ENCODE results near the gene ITIH1.
"Not testable (repeated sequence)": the region's sequence is repeated elsewhere in the genome, so short reads cannot be mapped to it uniquely, and the experiment has no call there.

Gene ITIH1

GRCh38 chr3:52775877-52776276 lies 1.5 kb upstream of the ITIH1 start:
- no peak for DNase-seq

DNA sequence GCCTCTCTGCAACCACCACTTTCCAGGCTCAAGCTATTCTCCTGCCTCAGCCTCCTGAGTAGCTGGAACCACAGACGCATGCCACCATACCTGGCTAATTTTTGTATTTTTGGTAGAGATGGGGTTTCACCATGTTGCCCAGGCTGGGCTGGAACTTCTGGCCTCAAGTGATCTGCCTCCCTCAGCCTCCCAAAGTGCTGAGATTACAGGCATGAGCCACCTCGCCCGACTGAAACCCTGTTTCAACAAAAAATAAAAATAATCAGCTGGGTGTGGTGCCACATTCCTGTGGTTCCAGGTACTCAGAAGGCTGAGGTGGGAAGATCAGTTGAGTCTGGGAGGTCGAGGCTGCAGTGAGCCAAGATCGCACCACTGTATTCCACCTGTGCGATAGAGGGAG lies 913 bp upstream of the ITIH1 start:
- not testable (repeated sequence) for DNase-seq

DNA sequence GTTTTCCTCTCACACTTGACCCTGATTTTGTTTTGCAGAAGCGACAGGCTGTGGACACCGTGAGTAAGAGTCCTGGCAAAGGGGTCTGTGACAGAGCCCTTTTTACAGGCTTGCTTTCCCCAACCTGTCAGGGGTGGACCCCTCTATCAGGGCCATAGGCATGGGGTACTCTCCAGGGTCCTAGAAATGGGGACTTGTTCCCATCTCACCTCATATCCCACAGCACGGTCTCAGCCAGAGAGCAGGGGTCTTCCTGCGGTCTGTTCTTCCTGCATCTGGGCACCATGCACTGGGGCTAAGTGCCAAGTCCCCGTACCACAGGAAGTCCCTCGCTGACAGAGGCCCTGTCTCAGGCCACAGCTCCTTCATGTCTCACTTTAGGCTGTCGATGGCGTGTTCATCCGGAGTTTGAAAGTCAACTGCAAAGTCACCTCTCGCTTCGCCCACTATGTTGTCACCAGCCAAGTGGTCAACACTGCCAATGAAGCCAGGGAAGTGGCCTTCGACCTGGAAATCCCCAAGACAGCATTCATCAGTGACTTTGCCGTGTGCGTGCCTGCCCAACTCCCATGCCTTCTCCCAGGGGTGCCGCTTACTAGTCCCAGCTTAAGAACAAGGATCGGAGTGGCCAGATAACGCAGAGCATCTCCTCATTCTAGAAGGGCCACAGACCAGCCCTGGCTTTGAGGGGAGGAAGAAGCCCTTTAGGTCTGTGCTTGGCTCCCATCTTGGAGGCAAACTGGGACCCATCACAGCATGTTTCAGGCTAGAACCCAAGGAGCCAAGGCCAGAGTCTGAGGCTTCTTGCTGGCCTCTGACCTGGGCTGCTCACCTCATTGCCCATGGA lies 783 bp downstream of the ITIH1 start:
- DNase-seq = no peak

- DNase-seq = no peak
Observed at GRCh38 chr3:52779011-52779836, 1.8 kb downstream of the ITIH1 start.

- no peak for DNase-seq
Observed at GRCh38 chr3:52779837-52780585, 2.6 kb downstream of the ITIH1 start.

- no peak for DNase-seq
Observed at GRCh38 chr3:52781741-52782140, 4.3 kb downstream of the ITIH1 start.

DNA sequence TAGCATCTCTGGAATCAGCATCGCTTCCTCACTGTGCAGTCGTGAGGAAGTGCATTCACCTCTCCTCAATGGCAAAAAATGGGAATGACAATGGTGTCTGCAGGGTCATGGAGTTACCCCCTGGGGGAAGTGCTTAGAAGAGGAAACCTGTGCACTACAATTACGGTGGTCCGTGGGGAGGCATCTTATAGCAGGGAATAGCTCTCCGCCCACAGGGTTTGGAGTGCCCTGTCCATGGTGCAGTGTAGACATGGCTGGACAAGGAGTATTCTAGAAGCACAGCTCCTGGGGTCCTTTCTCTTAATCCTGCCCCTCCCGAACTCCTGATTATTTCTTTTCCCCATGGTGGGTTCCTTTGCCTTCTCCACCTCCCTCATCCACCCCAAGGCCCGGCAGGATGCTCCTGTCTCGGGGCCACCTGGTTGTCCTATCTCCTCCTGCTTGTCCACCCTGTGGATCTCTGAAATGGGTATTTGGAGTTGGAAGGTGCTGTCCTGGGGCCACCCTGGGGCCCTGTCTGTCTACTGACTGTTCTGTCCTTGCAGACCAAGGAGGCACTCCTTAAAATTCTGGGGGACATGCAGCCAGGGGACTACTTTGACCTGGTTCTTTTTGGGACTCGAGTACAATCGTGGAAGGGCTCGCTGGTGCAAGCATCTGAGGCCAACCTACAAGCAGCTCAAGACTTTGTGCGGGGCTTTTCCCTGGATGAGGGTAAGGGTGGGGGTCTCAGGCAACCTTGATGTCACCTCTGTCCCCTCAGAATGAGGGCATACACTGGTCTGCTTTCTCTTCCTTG lies 5.2 kb downstream of the ITIH1 start:
- DNase-seq = no peak

- no peak for DNase-seq
Observed at GRCh38 chr3:52783211-52783555, 5.8 kb downstream of the ITIH1 start.

DNA sequence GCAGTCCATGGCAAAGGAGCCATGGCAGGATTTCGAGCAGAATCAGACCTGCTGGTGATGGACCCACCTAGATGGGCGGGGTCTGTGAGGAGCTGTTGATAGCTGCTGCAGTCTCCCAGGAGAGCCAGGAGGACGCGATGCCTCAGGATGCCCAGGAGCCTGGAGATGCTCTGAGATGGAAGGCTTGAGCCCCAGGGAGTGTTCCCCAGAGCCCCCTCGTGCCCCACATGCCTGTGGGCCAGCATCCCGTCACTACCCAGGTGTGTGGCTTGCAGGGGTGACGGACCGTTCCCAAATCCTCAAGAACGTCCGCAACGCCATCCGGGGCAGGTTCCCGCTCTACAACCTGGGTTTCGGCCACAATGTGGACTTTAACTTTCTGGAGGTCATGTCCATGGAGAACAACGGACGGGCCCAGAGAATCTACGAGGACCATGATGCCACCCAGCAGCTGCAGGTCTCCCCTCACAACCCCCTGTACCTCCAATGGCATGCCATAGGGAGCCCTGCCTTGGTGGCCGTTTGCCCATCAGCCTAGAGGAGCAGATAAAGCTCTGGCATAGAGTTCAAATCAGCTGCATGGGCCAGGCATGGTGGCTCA lies 6.7 kb downstream of the ITIH1 start:
- DNase-seq = no peak

DNA sequence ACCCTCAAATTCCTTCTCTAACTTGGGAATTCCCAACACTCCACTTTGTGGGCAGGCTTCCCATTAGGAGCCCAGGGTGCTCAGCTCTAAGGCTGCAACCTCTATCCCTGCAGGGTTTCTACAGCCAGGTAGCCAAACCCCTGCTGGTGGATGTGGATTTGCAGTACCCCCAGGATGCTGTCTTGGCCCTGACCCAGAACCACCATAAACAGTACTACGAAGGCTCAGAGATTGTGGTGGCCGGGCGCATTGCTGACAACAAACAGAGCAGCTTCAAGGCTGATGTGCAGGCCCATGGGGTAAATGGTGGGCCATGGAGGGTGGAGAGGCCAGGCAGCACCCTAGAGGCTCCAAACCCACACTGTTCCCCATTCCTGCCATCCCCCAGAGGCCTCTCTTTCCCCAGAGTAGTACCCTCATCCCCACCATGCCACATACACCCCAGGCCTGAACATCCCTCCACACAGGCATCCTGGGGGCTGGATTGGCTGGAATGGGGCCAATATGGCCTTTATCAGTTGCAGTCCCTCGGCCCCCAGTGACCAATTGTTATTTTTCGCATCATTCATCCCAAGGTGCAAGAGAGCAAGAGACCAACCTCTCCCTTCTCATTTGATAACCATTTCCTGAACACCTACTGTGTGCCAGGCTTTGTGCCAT lies 7.7 kb downstream of the ITIH1 start:
- no peak for DNase-seq

DNA sequence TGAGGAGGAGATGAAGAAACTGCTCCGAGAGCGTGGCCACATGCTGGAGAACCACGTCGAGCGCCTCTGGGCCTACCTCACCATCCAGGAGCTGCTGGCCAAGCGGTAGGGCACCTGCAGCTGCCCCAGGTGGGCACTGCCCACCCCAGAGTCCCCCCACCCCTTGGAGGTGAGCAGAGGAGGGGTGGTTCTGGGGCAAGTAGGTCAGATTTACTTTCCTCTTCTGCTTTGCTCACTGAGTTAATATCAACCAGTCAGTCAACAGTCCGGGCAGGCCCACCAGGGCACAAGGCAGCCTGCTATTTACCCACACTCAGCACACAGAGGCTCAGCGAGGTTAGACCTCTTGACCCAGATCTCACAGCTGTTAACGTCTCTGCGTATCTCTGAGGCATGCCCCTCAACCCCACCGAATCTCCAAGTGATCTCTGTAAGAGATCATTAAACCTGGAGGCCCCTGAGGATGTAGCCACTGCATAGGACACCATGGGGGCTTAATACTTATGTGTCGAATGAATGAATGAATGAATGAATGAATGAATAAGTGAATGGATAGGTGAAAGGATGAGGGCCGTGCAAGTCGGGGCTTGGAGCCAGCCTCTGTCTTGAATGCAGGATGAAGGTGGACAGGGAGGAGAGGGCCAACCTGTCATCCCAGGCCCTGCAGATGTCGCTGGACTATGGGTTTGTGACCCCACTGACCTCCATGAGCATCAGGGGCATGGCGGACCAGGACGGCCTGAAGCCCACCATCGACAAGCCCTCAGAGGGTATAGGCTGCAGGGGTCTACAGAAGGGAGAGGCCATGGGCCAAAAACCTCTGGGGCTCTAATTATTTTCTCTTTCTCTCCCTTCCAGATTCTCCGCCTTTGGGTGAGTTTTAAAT lies 9.2 kb downstream of the ITIH1 start:
- DNase-seq = no peak

DNA sequence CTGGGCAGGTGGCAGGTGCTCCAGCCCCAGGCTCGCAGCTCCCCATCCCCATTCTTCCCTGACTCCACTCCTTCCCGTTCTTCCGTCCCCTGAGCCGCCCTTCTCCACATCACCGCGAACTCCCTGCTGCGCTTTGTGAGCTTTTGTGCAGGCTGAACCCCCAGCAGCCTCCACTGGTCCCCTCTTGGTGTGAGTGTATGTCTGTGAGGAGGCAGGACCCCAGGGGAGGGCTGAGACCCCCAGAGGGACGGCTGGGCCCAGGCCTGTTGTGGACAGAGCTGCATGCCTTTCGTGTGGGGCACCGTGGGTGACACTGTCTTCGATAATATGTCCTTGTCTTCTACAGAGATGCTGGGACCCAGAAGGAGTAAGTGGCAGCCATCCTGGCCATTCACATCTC lies 9.8 kb downstream of the ITIH1 start:
- DNase-seq = no peak

GRCh38 chr3:52787672-52788625 lies 10.6 kb downstream of the ITIH1 start:
- no peak for DNase-seq

- DNase-seq = no peak
Observed at GRCh38 chr3:52788890-52789745, 11.7 kb downstream of the ITIH1 start.

GRCh38 chr3:52789746-52790040 lies 12.3 kb downstream of the ITIH1 start:
- DNase-seq = no peak

DNA sequence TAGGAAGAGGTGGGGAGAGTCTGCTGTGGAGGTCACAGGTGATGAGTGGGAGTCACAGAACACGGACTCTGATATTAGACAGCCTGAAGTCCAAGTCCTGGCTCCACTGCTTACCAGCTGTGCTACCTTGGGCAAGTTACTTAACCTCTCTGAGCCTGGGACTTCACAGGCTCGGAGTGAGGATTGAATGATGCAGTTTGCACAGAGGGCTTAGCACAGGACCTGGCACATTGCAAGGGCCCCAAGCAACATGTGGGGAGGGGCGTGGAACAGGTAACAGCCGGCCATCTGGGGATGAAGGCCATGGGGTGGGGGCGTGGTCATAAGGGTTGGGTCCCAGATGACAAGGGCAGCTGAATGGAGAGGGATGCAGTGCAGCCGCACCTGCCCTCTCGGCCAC lies 12.9 kb downstream of the ITIH1 start:
- DNase-seq = no peak

DNA sequence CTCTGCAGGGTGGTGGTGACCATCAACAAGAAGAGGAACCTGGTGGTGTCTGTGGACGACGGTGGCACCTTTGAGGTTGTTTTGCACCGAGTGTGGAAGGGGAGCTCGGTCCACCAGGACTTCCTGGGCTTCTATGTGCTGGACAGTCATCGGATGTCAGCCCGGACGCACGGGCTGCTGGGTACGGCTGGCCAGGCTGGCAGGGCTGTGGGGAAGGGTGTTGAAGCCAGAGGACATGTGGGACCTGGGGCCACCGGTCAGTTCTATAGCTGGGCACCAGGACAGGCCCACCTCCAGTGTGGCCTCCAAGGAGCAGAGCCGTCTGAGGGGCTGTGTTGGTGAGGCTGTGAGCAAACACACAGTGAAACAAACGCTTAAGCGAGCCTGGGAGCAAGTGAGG lies 13.3 kb downstream of the ITIH1 start:
- no peak for DNase-seq

GRCh38 chr3:52791366-52791765 lies 14.0 kb downstream of the ITIH1 start:
- no peak for DNase-seq

- no peak for DNase-seq
Observed at GRCh38 chr3:52791928-52792327, 14.5 kb downstream of the ITIH1 start.

Measured in NCI-H1694 treated with DMSO at 0.1 percent for 48 hours (cell line).